ENCODE results near the gene PRLHR.

- TF ChIP-seq CTCF (conservative IDR thresholded peaks at IDR 0.05 in 1 of 2, IDR thresholded peaks at IDR 0.05 in 1 of 2; ENCODE audit: low read depth in 1 of 2, low read length in 2 of 2) (no peak), EZH2 (IDR thresholded peaks at IDR 0.05; ENCODE audit: low read length, missing control alignments) (no peak)
Measured at GRCh38 chr10:118566911-118567310, 28.5 kb downstream of the PRLHR start.

All from fibroblast of lung (primary cell).